Common myeloid progenitor, CD34-positive (primary cell): ENCODE measurements around the gene GLMP.

Experiments
- CTCF ChIA-PET: fragments of 350-600 bp; sonication (Branson Sonifier 250); formaldehyde crosslinking; loops from one replicate; lab custom pipeline; 2021; ENCODE audit warnings: antibody characterized with exemption; lab: Charles Lee
- POLR2A ChIA-PET: fragments of 350-600 bp; sonication (Branson Sonifier 250); formaldehyde crosslinking; loops from one replicate; lab custom pipeline; 2021; ENCODE audit warnings: antibody characterized with exemption; lab: Charles Lee
- DNase-seq, 3 donors: peaks; one replicate each; pipeline versions ENCODE4 v3.0.0 to v3.0.0-alpha.2; 2013
- H3K27ac ChIP-seq, 2 experiments: 1 replicate in 1 of 2; 2 replicates in 1 of 2; pipeline ENCODE4 v1.7.0; 2013; ENCODE audit warnings: inconsistent platforms in 2 of 2, low read length in 2 of 2, mild to moderate bottlenecking in 2 of 2, low read depth in 1 of 2, moderate library complexity in 1 of 2; ENCODE audit not compliant: severe bottlenecking in 2 of 2, insufficient read depth in 1 of 2, poor library complexity in 1 of 2
- H3K27me3 ChIP-seq, 5 experiments: replicated peaks in 2 of 5; 1 replicate in 3 of 5; 2 replicates in 2 of 5; pipeline versions ENCODE4 v1.6.1 to v1.7.0; 2013; ENCODE audit warnings: low read length in 4 of 5, mild to moderate bottlenecking in 2 of 5, moderate library complexity in 2 of 5, inconsistent platforms in 1 of 5; ENCODE audit not compliant: insufficient read depth in 5 of 5, control insufficient read depth in 4 of 5
- H3K36me3 ChIP-seq, 4 experiments: 1 replicate in 2 of 4; 2 replicates in 2 of 4; pipeline versions ENCODE4 v1.6.1 to v1.7.0; 2013; ENCODE audit warnings: low read length in 3 of 4, control low read depth in 1 of 4, mild to moderate bottlenecking in 1 of 4; ENCODE audit not compliant: control insufficient read depth in 4 of 4, insufficient read depth in 4 of 4
- H3K4me1 ChIP-seq, 4 experiments: 1 replicate in 3 of 4; 2 replicates in 1 of 4; pipeline versions ENCODE4 v1.6.1 to v1.7.1; 2013; ENCODE audit warnings: low read length in 3 of 4, mild to moderate bottlenecking in 3 of 4, control low read depth in 1 of 4, inconsistent platforms in 1 of 4, moderate library complexity in 1 of 4; ENCODE audit not compliant: control insufficient read depth in 4 of 4, insufficient read depth in 4 of 4; ENCODE audit errors: control extremely low read depth in 1 of 4
- H3K4me3 ChIP-seq, 7 experiments: 1 replicate in 4 of 7; 2 replicates in 3 of 7; pipeline versions ENCODE4 v1.5.1 to v1.7.0; 2013; ENCODE audit warnings: mild to moderate bottlenecking in 7 of 7, low read length in 6 of 7, moderate library complexity in 6 of 7, inconsistent platforms in 2 of 7, low read depth in 2 of 7, control low read depth in 1 of 7; ENCODE audit not compliant: insufficient read depth in 4 of 7, control insufficient read depth in 1 of 7; ENCODE audit errors: extremely low read depth in 1 of 7
- H3K9me3 ChIP-seq, 5 experiments: 1 replicate in 4 of 5; 2 replicates in 1 of 5; pipeline versions ENCODE4 v1.6.1 to v1.7.1; 2013; ENCODE audit warnings: low read length in 4 of 5, mild to moderate bottlenecking in 2 of 5, inconsistent platforms in 1 of 5, low read depth in 1 of 5, moderate library complexity in 1 of 5; ENCODE audit not compliant: control insufficient read depth in 4 of 5, insufficient read depth in 2 of 5; ENCODE audit errors: control extremely low read depth in 1 of 5
- WGBS: methylation state at CpG from one replicate; pipeline ENCODE4 v1.1.5; 2013; ENCODE audit not compliant: insufficient coverage; 5-methylcytosine and 5-hydroxymethylcytosine counted together

Gene GLMP

GRCh38 chr1:156242738-156243137, 52.7 kb downstream of the GLMP start:
- H3K4me3 ChIP-seq: no peak overlapping the region
- H3K9me3 ChIP-seq: no peaks in the 10 kb centered on the region
- H3K27me3 ChIP-seq: peaks cover 0 to 2% (median 0%) of the 10 kb centered on the region in 5 experiments
- H3K27ac ChIP-seq: no peak overlapping the region
- WGBS: 96% methylated on average over 8 of the region's 10 CpGs
- no peak for DNase-seq
- H3K4me1 ChIP-seq: peaks cover 0 to 42% (median 39%) of the 10 kb centered on the region in 4 experiments
- H3K36me3 ChIP-seq: peaks cover 0 to 38% (median 27%) of the 10 kb centered on the region in 4 experiments
- ChIA-PET CTCF (no interaction called here), POLR2A (no interaction called here)
